BLaER1 (cell line): Measurements from ENCODE around the gene LIN28A.

Experiments used
- H3K27ac ChIP-seq: shearing (Covaris generic); formaldehyde crosslinking; 2 replicates; pipeline ENCODE4 v1.8.1; 2022
- H3K27me3 ChIP-seq: shearing (Covaris generic); formaldehyde crosslinking; 2 replicates; pipeline ENCODE4 v1.8.1; 2022
- H3K36me3 ChIP-seq: shearing (Covaris generic); formaldehyde crosslinking; 2 replicates; pipeline ENCODE4 v1.8.1; 2022
- H3K4me1 ChIP-seq: shearing (Covaris generic); formaldehyde crosslinking; 2 replicates; pipeline ENCODE4 v1.8.1; 2022
- H3K4me2 ChIP-seq: shearing (Covaris generic); formaldehyde crosslinking; 2 replicates; pipeline ENCODE4 v1.8.1; 2022
- H3K4me3 ChIP-seq: shearing (Covaris generic); formaldehyde crosslinking; 2 replicates; pipeline ENCODE4 v1.8.1; 2022
- H3K9ac ChIP-seq: shearing (Covaris generic); formaldehyde crosslinking; 2 replicates; pipeline ENCODE4 v1.8.1; 2022
- H3K9me3 ChIP-seq: shearing (Covaris generic); formaldehyde crosslinking; 2 replicates; pipeline ENCODE4 v1.8.1; 2022
- H4K20me1 ChIP-seq: shearing (Covaris generic); formaldehyde crosslinking; 2 replicates; pipeline ENCODE4 v1.8.1; 2022
- Cebpa-rat ChIP-seq: shearing (Covaris generic); IDR thresholded peaks from 2 replicates; pipeline ENCODE4 v1.8.1; 2022

The LIN28A gene

GRCh38 chr1:26468911-26469310 lies 58.3 kb downstream of the LIN28A start:
- peaks cover 40% of the 10 kb centered on the region for H3K4me1 ChIP-seq
- H3K36me3 ChIP-seq: peaks cover 69% of the 10 kb centered on the region
- no peak overlapping the region for H3K27ac ChIP-seq
- H3K4me2 ChIP-seq: no peak overlapping the region
- no peak for TF ChIP-seq Cebpa-rat
- peaks cover 35% of the 10 kb centered on the region for H4K20me1 ChIP-seq
- H3K4me3 ChIP-seq: no peak overlapping the region
- no peak overlapping the region for H3K9ac ChIP-seq
- no peaks in the 10 kb centered on the region for H3K9me3 ChIP-seq
- H3K27me3 ChIP-seq: no peaks in the 10 kb centered on the region

- H3K27me3 ChIP-seq: no peaks in the 10 kb centered on the region
- H3K36me3 ChIP-seq: peaks cover 69% of the 10 kb centered on the region
- H3K4me3 ChIP-seq: no peak overlapping the region
- H3K9ac ChIP-seq: no peak overlapping the region
- no peak overlapping the region for H3K4me2 ChIP-seq
- H3K27ac ChIP-seq: no peak overlapping the region
- TF ChIP-seq Cebpa-rat: no peak
- peaks cover 41% of the 10 kb centered on the region for H4K20me1 ChIP-seq
- no peaks in the 10 kb centered on the region for H3K9me3 ChIP-seq
- H3K4me1 ChIP-seq: peaks cover 46% of the 10 kb centered on the region
These were observed 58.9 kb downstream of the LIN28A start for GRCh38 chr1:26469558-26469957.

DNA sequence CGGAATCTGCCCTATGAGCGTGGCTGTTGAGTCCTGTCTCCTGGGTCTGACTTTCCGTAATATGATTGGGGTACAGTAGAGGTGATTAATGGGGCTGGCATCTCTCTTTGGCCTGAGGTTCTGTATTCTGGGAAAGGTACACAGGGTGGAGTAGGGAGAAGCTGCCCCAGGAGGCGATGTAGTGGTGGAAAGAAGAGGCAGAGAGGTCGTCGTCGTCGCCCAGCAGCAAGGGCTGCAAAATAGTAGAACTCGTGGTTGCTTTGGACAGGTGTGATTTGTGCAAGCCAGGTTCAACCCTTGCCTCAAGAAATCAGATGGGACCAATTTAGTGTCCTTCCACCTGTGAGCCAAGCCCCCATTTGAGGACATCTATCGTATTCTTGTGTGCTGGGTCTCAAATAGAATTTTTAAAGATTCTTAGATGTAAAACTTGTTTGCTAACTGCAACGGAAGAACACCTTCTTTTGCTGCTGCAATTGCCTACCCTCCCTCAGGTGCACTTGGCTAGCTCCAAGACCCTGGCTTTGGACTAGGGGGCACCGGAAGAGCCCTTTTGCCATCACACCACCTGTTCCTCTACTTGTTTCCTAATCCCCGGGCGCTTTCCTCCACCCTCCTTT lies 60.4 kb downstream of the LIN28A start:
- H3K27me3 ChIP-seq: no peaks in the 10 kb centered on the region
- H3K9me3 ChIP-seq: no peaks in the 10 kb centered on the region
- H3K4me3 ChIP-seq: peak overlapping the region; percentile 97
- peaks cover 49% of the 10 kb centered on the region for H4K20me1 ChIP-seq
- H3K4me1 ChIP-seq: peaks cover 50% of the 10 kb centered on the region
- peak overlapping the region; percentile 100 for H3K4me2 ChIP-seq
- H3K36me3 ChIP-seq: peaks cover 62% of the 10 kb centered on the region
- no peak for TF ChIP-seq Cebpa-rat
- peak overlapping the region; percentile 100 for H3K9ac ChIP-seq
- H3K27ac ChIP-seq: peak overlapping the region; percentile 100

GRCh38 chr1:26471498-26472319 lies 61.1 kb downstream of the LIN28A start:
- Histone ChIP-seq H3K27me3 (no peaks in the 10 kb centered on the region), H3K9me3 (no peaks in the 10 kb centered on the region), H3K4me2 (peak overlapping the region; percentile 100), H3K4me3 (peak overlapping the region; percentile 97), H3K27ac (peak overlapping the region; percentile 100), H3K9ac (peak overlapping the region; percentile 100), H3K4me1 (peaks cover 50% of the 10 kb centered on the region), H4K20me1 (peaks cover 55% of the 10 kb centered on the region), H3K36me3 (peaks cover 62% of the 10 kb centered on the region)
- TF ChIP-seq Cebpa-rat: no peak

DNA sequence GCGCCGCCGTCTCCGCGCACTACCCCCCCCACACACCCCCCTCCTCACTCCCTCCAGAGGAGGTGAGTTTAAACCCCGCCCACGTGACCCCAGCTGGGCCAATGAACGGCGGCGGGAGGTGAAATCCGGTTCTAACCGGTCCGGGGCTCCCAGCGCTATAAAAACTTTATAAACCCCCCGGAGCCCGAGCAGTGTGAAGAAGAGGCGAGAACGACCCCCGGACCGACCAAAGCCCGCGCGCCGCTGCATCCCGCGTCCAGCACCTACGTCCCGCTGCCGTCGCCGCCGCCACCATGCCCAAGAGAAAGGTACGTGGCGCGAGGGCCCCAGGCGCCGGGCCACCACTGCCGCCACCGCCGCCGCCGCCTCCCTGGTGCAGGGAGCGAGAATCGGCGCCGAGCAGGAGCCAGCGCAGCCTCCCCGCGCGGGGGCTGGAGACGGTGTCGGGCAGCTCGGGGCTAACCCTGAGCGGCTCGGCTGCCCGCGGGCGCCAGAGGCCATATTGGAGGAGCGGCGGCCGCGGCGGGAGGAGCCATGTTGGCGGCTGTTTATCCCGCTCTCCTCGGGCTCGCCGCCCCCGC lies 61.8 kb downstream of the LIN28A start, which contains the start of gene HMGN2:
TSS of gene HMGN2 (plus strand) at position 121 of the 581 bp plus-strand sequence. CDS start at position 294, 173 bp downstream.
- Histone ChIP-seq H3K4me1 (peaks cover 55% of the 10 kb centered on the region), H3K27ac (peak within 1 kb of the TSS; percentile 100), H3K36me3 (peaks cover 62% of the 10 kb centered on the region), H3K27me3 (no peaks in the 10 kb centered on the region), H3K4me2 (peak within 1 kb of the TSS; percentile 100), H4K20me1 (peaks cover 61% of the 10 kb centered on the region), H3K4me3 (peak within 1 kb of the TSS; percentile 97), H3K9me3 (no peaks in the 10 kb centered on the region), H3K9ac (peak within 1 kb of the TSS; percentile 100)
- no peak for TF ChIP-seq Cebpa-rat

DNA sequence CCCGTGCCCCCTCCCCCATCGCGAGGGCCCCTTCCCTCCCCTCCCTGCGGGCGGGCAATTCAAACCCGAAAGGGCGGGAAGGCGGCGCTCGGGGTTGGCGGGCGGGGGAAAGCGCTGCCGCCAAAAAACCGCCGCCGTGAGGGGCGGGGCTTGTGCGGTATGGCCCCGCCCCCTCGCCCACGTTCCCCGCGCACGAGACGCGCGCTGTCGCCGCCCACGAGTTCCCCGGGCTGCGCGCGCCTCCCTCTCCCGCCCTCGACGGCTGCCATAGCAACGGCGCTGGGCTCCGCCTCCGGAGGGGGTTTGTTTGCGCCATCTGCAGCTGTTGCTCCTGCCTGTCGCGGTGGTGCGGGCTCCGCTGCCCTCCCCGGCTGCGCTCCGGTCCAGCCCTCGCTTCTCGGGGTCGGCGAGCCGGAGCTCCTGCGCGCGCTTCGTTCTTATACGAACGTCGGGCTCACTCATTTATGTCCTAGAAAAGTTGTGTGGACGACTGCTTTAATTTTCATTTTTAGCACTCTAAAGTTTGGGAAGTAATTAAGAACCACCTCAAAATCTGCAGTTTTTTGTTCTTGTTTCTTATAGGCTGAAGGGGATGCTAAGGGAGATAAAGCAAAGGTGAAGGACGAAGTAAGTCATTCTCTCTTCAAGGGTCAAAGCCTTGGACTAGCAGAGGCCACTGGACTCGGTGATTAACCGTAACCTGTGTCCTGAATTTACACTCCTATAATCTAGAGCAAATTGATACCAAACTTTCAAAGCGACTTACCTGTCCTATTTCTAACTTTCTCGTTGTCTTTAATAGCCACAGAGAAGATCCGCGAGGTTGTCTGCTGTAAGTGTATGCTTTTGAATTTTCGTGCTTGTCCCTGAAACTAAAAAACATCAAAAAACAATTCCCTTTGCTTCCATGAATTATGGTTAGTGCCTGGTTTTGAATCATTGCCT lies 62.6 kb downstream of the LIN28A start:
- TF ChIP-seq Cebpa-rat: 0 out of 2 replicates have a peak, but pooled peaks have one; percentile 27
- Histone ChIP-seq H4K20me1 (peaks cover 66% of the 10 kb centered on the region), H3K27ac (peak overlapping the region; percentile 100), H3K27me3 (no peaks in the 10 kb centered on the region), H3K36me3 (peaks cover 61% of the 10 kb centered on the region), H3K9ac (peak overlapping the region; percentile 100), H3K4me3 (peak overlapping the region; percentile 97), H3K4me2 (peak overlapping the region; percentile 84), H3K4me1 (peaks cover 51% of the 10 kb centered on the region), H3K9me3 (no peaks in the 10 kb centered on the region)

- H3K9me3 ChIP-seq: no peaks in the 10 kb centered on the region
- H3K27ac ChIP-seq: no peak overlapping the region
- no peaks in the 10 kb centered on the region for H3K27me3 ChIP-seq
- H3K36me3 ChIP-seq: peaks cover 60% of the 10 kb centered on the region
- H3K4me3 ChIP-seq: no peak overlapping the region
- peak overlapping the region; percentile 84 for H3K4me2 ChIP-seq
- H3K9ac ChIP-seq: no peak overlapping the region
- H3K4me1 ChIP-seq: peaks cover 45% of the 10 kb centered on the region
- H4K20me1 ChIP-seq: peaks cover 62% of the 10 kb centered on the region
- TF ChIP-seq Cebpa-rat: no peak
These were observed 64.2 kb downstream of the LIN28A start for GRCh38 chr1:26474818-26475217.

- Histone ChIP-seq H3K4me1 (peaks cover 34% of the 10 kb centered on the region), H4K20me1 (peaks cover 50% of the 10 kb centered on the region), H3K27ac (no peak overlapping the region), H3K9ac (no peak overlapping the region), H3K4me3 (no peak overlapping the region), H3K27me3 (no peaks in the 10 kb centered on the region), H3K9me3 (no peaks in the 10 kb centered on the region), H3K36me3 (peaks cover 68% of the 10 kb centered on the region), H3K4me2 (no peak overlapping the region)
- TF ChIP-seq Cebpa-rat: no peak
These were observed 65.4 kb downstream of the LIN28A start for GRCh38 chr1:26475989-26476388.

GRCh38 chr1:26476958-26477357 lies 66.3 kb downstream of the LIN28A start:
- H3K9me3 ChIP-seq: no peaks in the 10 kb centered on the region
- H3K4me3 ChIP-seq: no peak overlapping the region
- peaks cover 40% of the 10 kb centered on the region for H4K20me1 ChIP-seq
- H3K27me3 ChIP-seq: no peaks in the 10 kb centered on the region
- H3K4me1 ChIP-seq: peaks cover 24% of the 10 kb centered on the region
- no peak overlapping the region for H3K4me2 ChIP-seq
- H3K9ac ChIP-seq: no peak overlapping the region
- no peak overlapping the region for H3K27ac ChIP-seq
- peaks cover 76% of the 10 kb centered on the region for H3K36me3 ChIP-seq
- no peak for TF ChIP-seq Cebpa-rat
